Ectodermal cell (in vitro differentiated cells): ENCODE measurements around the gene ANKRD44.

Source experiments
- H3K27ac ChIP-seq: 2 replicates; pipeline ENCODE4 v1.7.0; 2013; ENCODE audit warnings: mild to moderate bottlenecking, low read depth, low read length; ENCODE audit not compliant: insufficient read depth, poor library complexity, severe bottlenecking
- H3K27me3 ChIP-seq: 2 replicates; pipeline ENCODE4 v1.7.0; 2013; ENCODE audit warnings: mild to moderate bottlenecking, low read length; ENCODE audit not compliant: insufficient read depth, control insufficient read depth, poor library complexity, severe bottlenecking
- H3K36me3 ChIP-seq: one replicate; pipeline ENCODE4 v1.7.0; 2013; ENCODE audit warnings: low read length; ENCODE audit not compliant: control insufficient read depth, insufficient read depth
- H3K4me1 ChIP-seq: one replicate; pipeline ENCODE4 v1.7.0; 2013; ENCODE audit warnings: low read length; ENCODE audit not compliant: control insufficient read depth, insufficient read depth
- H3K4me3 ChIP-seq: 2 replicates; pipeline ENCODE4 v1.7.0; 2013; ENCODE audit warnings: low read depth, low read length, control low read depth; ENCODE audit not compliant: insufficient read depth
- H3K9me3 ChIP-seq: 2 replicates; pipeline ENCODE4 v1.7.0; 2013; ENCODE audit warnings: mild to moderate bottlenecking, low read length, moderate library complexity; ENCODE audit not compliant: control insufficient read depth
- WGBS, 2 experiments: methylation state at CpG; one replicate each; pipeline ENCODE4 v1.1.7; 2013; ENCODE audit warnings: missing lambda C conversion rate in 2 of 2; 5-methylcytosine and 5-hydroxymethylcytosine counted together

The ANKRD44 gene

DNA sequence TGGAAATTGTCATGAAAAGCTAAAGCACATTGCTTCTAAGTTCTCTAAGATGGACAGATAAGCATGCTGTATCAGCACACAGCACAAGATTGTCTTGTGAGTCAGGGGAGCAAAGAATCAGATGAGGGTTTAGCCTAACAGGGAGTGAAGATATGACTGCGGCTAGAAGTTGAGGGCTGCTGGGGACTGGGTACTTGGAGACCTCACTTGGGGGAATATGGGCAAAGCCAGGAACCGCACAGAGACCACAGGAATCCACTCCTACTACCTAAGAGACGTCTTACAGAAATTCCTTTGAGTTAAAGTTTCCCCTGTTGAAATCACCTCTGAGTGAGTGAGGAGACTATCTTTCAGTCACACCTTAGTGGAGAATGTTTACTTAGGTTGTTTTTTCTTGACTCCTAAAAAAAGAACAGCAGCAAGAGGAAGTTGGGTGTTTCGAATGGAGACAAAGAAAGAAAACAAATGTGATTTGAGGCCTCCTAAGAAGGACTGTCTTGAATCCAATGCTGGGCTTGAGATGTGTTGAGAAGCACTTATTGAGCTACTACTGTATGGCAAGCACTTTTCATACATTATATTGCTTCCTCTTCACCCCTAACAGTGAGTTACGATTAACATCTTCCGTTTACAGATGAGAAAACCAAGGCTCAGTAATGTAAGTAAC, 100.7 kb downstream of the ANKRD44 start:
- no peaks in the 10 kb centered on the region for H3K27me3 ChIP-seq
- no peak overlapping the region for H3K27ac ChIP-seq
- no peaks in the 10 kb centered on the region for H3K36me3 ChIP-seq
- no peaks in the 10 kb centered on the region for H3K9me3 ChIP-seq
- no peaks in the 10 kb centered on the region for H3K4me1 ChIP-seq
- H3K4me3 ChIP-seq = no peak overlapping the region
- WGBS, 2 experiments = 95% methylated on average over 5 to 6 of the region's 6 CpGs

GRCh38 chr2:197209246-197209645, 101.3 kb downstream of the ANKRD44 start:
- Histone ChIP-seq H3K27me3 (no peaks in the 10 kb centered on the region), H3K9me3 (no peaks in the 10 kb centered on the region), H3K4me3 (no peak overlapping the region), H3K27ac (no peak overlapping the region), H3K36me3 (no peaks in the 10 kb centered on the region), H3K4me1 (no peaks in the 10 kb centered on the region)
- 92 to 94% methylated on average over 2 of the region's 2 CpGs for WGBS, 2 experiments

- Histone ChIP-seq H3K27ac (no peak overlapping the region), H3K36me3 (no peaks in the 10 kb centered on the region), H3K4me3 (no peak overlapping the region), H3K27me3 (no peaks in the 10 kb centered on the region), H3K9me3 (no peaks in the 10 kb centered on the region), H3K4me1 (no peaks in the 10 kb centered on the region)
- WGBS, 2 experiments = 27 to 30% methylated on average over 3 of the region's 3 CpGs
Observed at GRCh38 chr2:197208841-197209240, 101.7 kb downstream of the ANKRD44 start.

DNA sequence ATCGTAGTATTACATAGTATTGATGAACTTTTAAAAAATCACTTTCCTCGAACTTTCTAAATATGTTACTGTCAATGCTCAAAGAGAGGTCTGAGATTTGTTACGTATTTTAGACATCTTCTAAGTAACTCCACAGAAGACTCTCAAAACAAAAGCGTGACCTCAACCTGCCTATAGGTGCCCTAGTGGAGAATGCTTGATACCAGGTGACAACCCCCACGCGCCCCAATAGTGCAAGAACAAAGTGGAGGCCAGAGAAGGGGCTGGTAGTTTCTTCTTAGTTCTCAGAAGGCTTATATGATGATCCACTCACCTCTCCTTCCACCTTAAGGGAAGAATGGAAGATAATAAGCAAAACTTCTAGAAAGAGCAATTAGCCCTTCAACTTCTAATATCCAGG, 102.6 kb downstream of the ANKRD44 start:
- Histone ChIP-seq H3K27ac (no peak overlapping the region), H3K9me3 (no peaks in the 10 kb centered on the region), H3K4me3 (no peak overlapping the region), H3K4me1 (no peaks in the 10 kb centered on the region), H3K27me3 (no peaks in the 10 kb centered on the region), H3K36me3 (no peaks in the 10 kb centered on the region)
- WGBS, 2 experiments = 73 to 76% methylated on average over 5 of the region's 6 CpGs

- Histone ChIP-seq H3K4me1 (no peaks in the 10 kb centered on the region), H3K4me3 (no peak overlapping the region), H3K9me3 (no peaks in the 10 kb centered on the region), H3K36me3 (no peaks in the 10 kb centered on the region), H3K27me3 (no peaks in the 10 kb centered on the region), H3K27ac (no peak overlapping the region)
- 94% methylated on average over 2 of the region's 3 CpGs for WGBS, 2 experiments
Observed at GRCh38 chr2:197207598-197207997, 103.0 kb downstream of the ANKRD44 start.

DNA sequence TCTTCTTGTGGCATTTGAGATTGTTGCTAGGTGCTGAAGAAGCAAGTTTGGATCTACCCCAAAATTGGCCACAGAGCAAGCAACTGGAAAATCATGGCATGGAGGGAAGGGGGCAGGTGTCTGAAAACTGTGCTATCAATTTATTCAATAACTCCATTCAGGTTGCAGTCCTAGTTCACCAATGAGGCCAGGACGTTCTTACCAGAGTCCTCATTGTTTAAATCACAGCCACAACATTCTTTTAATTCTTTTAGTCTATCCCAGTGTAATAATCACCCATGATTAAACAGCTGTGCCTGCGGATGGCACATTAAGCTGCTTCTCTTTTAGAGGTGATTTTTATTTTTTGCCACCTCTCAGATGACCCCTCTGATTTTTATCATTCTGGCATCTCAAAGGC, 103.5 kb downstream of the ANKRD44 start:
- Histone ChIP-seq H3K4me3 (no peak overlapping the region), H3K27ac (no peak overlapping the region), H3K4me1 (no peaks in the 10 kb centered on the region), H3K27me3 (no peaks in the 10 kb centered on the region), H3K9me3 (no peaks in the 10 kb centered on the region), H3K36me3 (no peaks in the 10 kb centered on the region)
- 75 to 79% methylated on average over 2 of the region's 2 CpGs for WGBS, 2 experiments

DNA sequence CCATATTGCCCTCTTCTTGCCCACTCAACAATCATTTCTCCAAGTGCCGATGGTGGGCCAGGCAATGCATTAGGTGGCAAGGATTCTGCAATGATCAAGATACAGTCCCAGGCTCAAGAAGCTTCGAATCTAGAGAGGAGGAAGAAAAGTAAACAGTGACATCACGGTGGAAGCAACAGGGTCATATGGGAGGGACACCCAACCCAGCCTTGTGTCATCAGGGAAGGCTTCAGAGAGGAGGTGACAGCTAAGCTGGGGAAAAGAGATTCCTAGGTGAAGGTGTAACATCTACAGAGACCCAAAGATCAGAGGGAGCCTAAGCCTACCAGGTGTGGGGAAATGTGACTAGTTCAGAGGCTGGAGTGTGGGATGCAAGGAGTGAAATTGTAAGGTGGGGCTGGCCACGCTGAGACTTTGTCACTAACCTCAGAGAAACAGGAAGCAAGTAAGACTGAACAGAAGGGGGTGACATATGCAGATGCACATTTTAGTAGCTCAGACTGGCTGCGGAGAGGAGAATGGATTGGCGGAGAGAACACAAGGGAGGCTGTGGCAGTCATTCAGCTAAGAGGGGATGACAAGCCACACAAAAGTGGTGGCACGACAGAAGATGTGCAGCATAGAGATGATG, 104.9 kb downstream of the ANKRD44 start:
- Histone ChIP-seq H3K4me1 (no peaks in the 10 kb centered on the region), H3K27me3 (no peaks in the 10 kb centered on the region), H3K4me3 (no peak overlapping the region), H3K36me3 (no peaks in the 10 kb centered on the region), H3K9me3 (no peaks in the 10 kb centered on the region), H3K27ac (no peak overlapping the region)
- 88 to 89% methylated on average over 7 of the region's 7 CpGs for WGBS, 2 experiments

DNA sequence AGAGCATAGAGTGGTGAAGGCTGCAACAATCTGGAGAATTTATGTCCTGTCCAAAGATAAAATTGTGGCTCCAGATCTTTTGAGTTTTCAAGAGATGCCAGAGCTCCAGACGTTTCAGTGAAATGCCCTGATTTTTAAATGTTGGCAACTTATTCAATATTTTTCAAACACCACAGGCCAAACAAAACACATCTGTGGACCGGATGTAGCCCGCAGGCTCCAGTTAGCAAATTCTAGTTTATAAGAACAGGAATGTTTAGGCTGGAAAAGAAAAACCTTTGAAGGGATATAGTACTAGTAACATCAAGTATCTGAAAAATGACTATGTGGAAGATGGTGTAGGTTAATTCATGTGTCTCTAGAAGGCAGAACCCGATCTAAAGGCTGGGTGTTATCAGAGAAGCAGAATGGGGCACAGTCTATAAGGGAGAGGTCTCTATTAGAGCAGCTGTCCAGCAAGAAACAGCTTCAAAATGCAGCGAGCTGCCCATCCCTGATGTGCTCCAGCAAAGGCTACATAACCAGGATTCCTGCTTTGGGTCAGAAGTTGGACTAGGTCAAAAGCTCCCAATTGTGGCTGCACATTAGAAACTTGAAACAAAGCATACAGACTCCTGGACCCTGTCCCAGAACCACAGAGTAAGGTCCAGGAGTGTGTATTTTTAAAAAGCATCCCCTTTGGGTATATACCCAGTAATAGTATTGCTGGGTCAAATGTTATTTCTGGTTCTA, 105.9 kb downstream of the ANKRD44 start:
- Histone ChIP-seq H3K9me3 (no peaks in the 10 kb centered on the region), H3K4me3 (no peak overlapping the region), H3K27ac (no peak overlapping the region), H3K27me3 (no peaks in the 10 kb centered on the region), H3K36me3 (no peaks in the 10 kb centered on the region), H3K4me1 (no peaks in the 10 kb centered on the region)
- WGBS, 2 experiments = 92 to 93% methylated on average over 5 of the region's 5 CpGs

GRCh38 chr2:197201874-197202273, 108.7 kb downstream of the ANKRD44 start:
- Histone ChIP-seq H3K9me3 (no peaks in the 10 kb centered on the region), H3K4me3 (no peak overlapping the region), H3K27ac (no peak overlapping the region), H3K27me3 (no peaks in the 10 kb centered on the region), H3K4me1 (no peaks in the 10 kb centered on the region), H3K36me3 (no peaks in the 10 kb centered on the region)
- 95 to 97% methylated on average over 2 of the region's 2 CpGs for WGBS, 2 experiments

DNA sequence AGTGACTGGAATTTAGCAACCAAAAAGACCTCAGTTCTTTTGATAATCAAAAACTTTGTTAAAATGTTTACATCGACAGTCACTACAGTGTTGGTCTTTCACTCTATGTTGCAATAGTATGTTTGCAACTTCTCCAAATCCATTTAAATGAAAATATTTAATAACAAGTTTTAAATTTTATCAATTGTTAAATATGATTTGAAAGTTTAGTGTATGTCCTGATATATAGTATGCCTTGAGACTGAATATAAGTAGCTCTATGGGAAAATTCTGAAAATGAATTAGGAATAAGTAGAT, 109.9 kb downstream of the ANKRD44 start:
- Histone ChIP-seq H3K9me3 (no peaks in the 10 kb centered on the region), H3K27me3 (no peaks in the 10 kb centered on the region), H3K36me3 (no peaks in the 10 kb centered on the region), H3K4me3 (no peak overlapping the region), H3K4me1 (no peaks in the 10 kb centered on the region), H3K27ac (no peak overlapping the region)
- 94% methylated on average over 1 of the region's 1 CpG; no CpG with 5 or more reads in 1 of the 2 experiments for WGBS, 2 experiments
